OCI-LY3 (cell line): ENCODE data around the gene PRR16.

Source experiments
- CTCF ChIP-seq: fragments of 200-600, 300-600 bp; sonication (generic); IDR thresholded peaks from 2 replicates; pipeline ENCODE4 v1.5.1; 2014; ENCODE audit warnings: antibody characterized with exemption, low read length, low read depth
- EZH2phosphoT487 ChIP-seq: fragments of 200-600 bp; shearing (Covaris generic); IDR thresholded peaks from 2 replicates; pipeline ENCODE4 v1.6.1; 2018; ENCODE audit warnings: antibody characterized with exemption, mixed run types, low read depth

GRCh38 chr5:120735076-120735475, 271.0 kb downstream of the PRR16 start:
- TF ChIP-seq CTCF (no peak), EZH2phosphoT487 (no peak)
